Astrocyte (in vitro differentiated cells and primary cell): ENCODE measurements around the gene FNDC3B.

Experiments
- CTCF ChIP-seq: IDR thresholded peaks from 2 replicates; pipeline ENCODE4 v1.5.1; 2011; ENCODE audit warnings: low read depth, mild to moderate bottlenecking, inconsistent platforms, low read length, moderate library complexity; ENCODE audit not compliant: insufficient read depth
- EZH2 ChIP-seq: IDR thresholded peaks from 2 replicates; pipeline ENCODE4 v1.6.1; 2012; ENCODE audit warnings: mild to moderate bottlenecking, low read length, inconsistent platforms; ENCODE audit not compliant: insufficient read depth

- TF ChIP-seq CTCF (no peak), EZH2 (no peak)
Observed at GRCh38 chr3:172069478-172069877, 30.1 kb downstream of the FNDC3B start.
